CD14-positive monocyte (primary cell): ENCODE data around the gene HNF4A. TPM values are rescaled to one million over a fixed set of nuclear protein-coding genes. Genes with fewer than 3 reads are reported as not detected.

ENCODE experiments used
- DNase-seq, 3 donors: peaks; one replicate each; pipeline ENCODE4 v3.0.0-alpha.2; 2011 to 2022
- H2AFZ ChIP-seq: 2 replicates; pipeline ENCODE4 v1.6.0; 2012; ENCODE audit warnings: mild to moderate bottlenecking, low read depth, low read length, inconsistent platforms; ENCODE audit not compliant: insufficient read depth, poor library complexity, severe bottlenecking
- H3K27ac ChIP-seq, 2 donors: 1 replicate in 1 of 2; 2 replicates in 1 of 2; pipeline ENCODE4 v1.5.1; 2012 to 2013; ENCODE audit warnings: low read length in 2 of 2, control low read depth in 1 of 2, inconsistent platforms in 1 of 2, low read depth in 1 of 2, mild to moderate bottlenecking in 1 of 2
- H3K27me3 ChIP-seq, 2 donors: one replicate each; pipeline versions ENCODE4 v1.6.0 to v1.6.1; 2011 to 2013; ENCODE audit warnings: low read length in 2 of 2; ENCODE audit not compliant: control insufficient read depth in 2 of 2, insufficient read depth in 2 of 2
- H3K36me3 ChIP-seq, 2 donors: replicated peaks in 1 of 2; 1 replicate in 1 of 2; 2 replicates in 1 of 2; pipeline versions ENCODE4 v1.5.1 to v1.6.1; 2012 to 2013; ENCODE audit warnings: low read length in 2 of 2, control low read depth in 1 of 2, inconsistent platforms in 1 of 2, mild to moderate bottlenecking in 1 of 2; ENCODE audit not compliant: insufficient read depth in 2 of 2, control insufficient read depth in 1 of 2
- H3K4me1 ChIP-seq, 2 donors: 1 replicate in 1 of 2; 2 replicates in 1 of 2; pipeline versions ENCODE4 v1.5.1 to v1.6.1; 2012 to 2013; ENCODE audit warnings: low read length in 2 of 2, control low read depth in 1 of 2, inconsistent platforms in 1 of 2, mild to moderate bottlenecking in 1 of 2, moderate library complexity in 1 of 2; ENCODE audit not compliant: insufficient read depth in 2 of 2, control insufficient read depth in 1 of 2
- H3K4me2 ChIP-seq: replicated peaks from 2 replicates; pipeline ENCODE3; 2012; ENCODE audit warnings: low read length, moderate library complexity, mild to moderate bottlenecking; ENCODE audit not compliant: poor library complexity, severe bottlenecking; ENCODE audit errors: extremely low read depth
- H3K4me3 ChIP-seq, 3 experiments: fragments of 200-600 bp in 1 of 3; sonication (generic) in 1 of 3; replicated peaks in 1 of 3; 1 replicate in 2 of 3; 2 replicates in 1 of 3; pipeline ENCODE4 v1.5.1; 2011 to 2013; ENCODE audit warnings: low read length in 3 of 3, mild to moderate bottlenecking in 3 of 3, control low read depth in 2 of 3, low read depth in 2 of 3, inconsistent platforms in 1 of 3, moderate library complexity in 1 of 3
- H3K79me2 ChIP-seq: 2 replicates; pipeline ENCODE4 v1.6.0; 2012; ENCODE audit warnings: mild to moderate bottlenecking, control low read depth, inconsistent platforms, low read length, moderate library complexity; ENCODE audit not compliant: insufficient read depth
- H3K9ac ChIP-seq: 2 replicates; pipeline ENCODE4 v1.6.0; 2017; ENCODE audit warnings: low read length, mild to moderate bottlenecking; ENCODE audit not compliant: insufficient read depth, poor library complexity, severe bottlenecking
- H3K9me3 ChIP-seq, 2 donors: replicated peaks in 1 of 2; 1 replicate in 1 of 2; 2 replicates in 1 of 2; pipeline versions ENCODE4 v1.5.1 to v1.6.1; 2012 to 2013; ENCODE audit warnings: low read length in 2 of 2, control low read depth in 1 of 2; ENCODE audit not compliant: control insufficient read depth in 1 of 2, insufficient read depth in 1 of 2
- H4K20me1 ChIP-seq: 2 replicates; pipeline ENCODE4 v1.6.0; 2012; ENCODE audit warnings: mild to moderate bottlenecking, low read length, control low read depth, moderate library complexity; ENCODE audit not compliant: insufficient read depth
- H3K27ac Mint-ChIP-seq, 7 donors: one replicate each; pipeline ENCODE4 v1.8.0; 2020; ENCODE audit warnings: mild to moderate bottlenecking in 7 of 7, mixed read lengths in 7 of 7, moderate library complexity in 6 of 7, inconsistent platforms in 2 of 7
- H3K27me3 Mint-ChIP-seq, 3 donors: one replicate each; pipeline ENCODE4 v1.8.0; 2021 to 2022; ENCODE audit warnings: low read depth in 3 of 3, mild to moderate bottlenecking in 3 of 3, mixed read lengths in 3 of 3, moderate library complexity in 3 of 3, inconsistent platforms in 1 of 3
- H3K36me3 Mint-ChIP-seq, 2 donors: one replicate each; pipeline ENCODE4 v1.8.0; 2020; ENCODE audit warnings: mixed read lengths in 2 of 2, inconsistent platforms in 1 of 2, mild to moderate bottlenecking in 1 of 2
- H3K4me1 Mint-ChIP-seq: one replicate; pipeline ENCODE4 v1.8.0; 2020; ENCODE audit warnings: mild to moderate bottlenecking, mixed read lengths
- H3K4me3 Mint-ChIP-seq, 2 donors: one replicate each; pipeline ENCODE4 v1.8.0; 2020; ENCODE audit warnings: mild to moderate bottlenecking in 2 of 2, mixed read lengths in 2 of 2, moderate library complexity in 1 of 2
- H3K9me3 Mint-ChIP-seq, 7 donors: one replicate each; pipeline ENCODE4 v1.8.0; 2020 to 2022; ENCODE audit warnings: mixed read lengths in 7 of 7, mild to moderate bottlenecking in 6 of 7, moderate library complexity in 6 of 7, inconsistent platforms in 2 of 7
- CTCF ChIP-seq: fragments of 200-600 bp; IDR thresholded peaks from one replicate; pipeline ENCODE4 v1.8.0; 2022; ENCODE audit warnings: antibody characterized with exemption, mild to moderate bottlenecking
- WGBS: methylation state at CpG from one replicate; pipeline ENCODE4 v1.1.5; 2013; ENCODE audit warnings: missing lambda C conversion rate; ENCODE audit not compliant: insufficient coverage; 5-methylcytosine and 5-hydroxymethylcytosine counted together
- intact Hi-C, 2 donors: fragments of 100-400 bp; cut with micrococcal nuclease; formaldehyde crosslinking; loops; one replicate each; pipeline versions ENCODE4 v1.15.0 to v1.15.1; 2023
- polyA plus RNA-seq, 3 donors: library from polyadenylated mRNA; depleted of rRNA in 1 of 3; unstranded in 2 of 3; stranded (reverse) in 1 of 3; fragments of 300-500 nt in 2 of 3; fragments of >200 nt in 1 of 3; fragmentation: Illumina TruSeq in 2 of 3; gene quantifications; 1 replicate in 2 of 3; 2 replicates in 1 of 3; pipeline ENCODE4 v1.2.3, GENCODE V29; 2012 to 2021

Gene HNF4A
- polyA plus RNA-seq, 3 donors, result not detected

GRCh38 chr20:44335675-44336074 lies 19.8 kb upstream of the HNF4A start:
- Histone ChIP-seq H3K4me1 (no peaks in the 10 kb centered on the region), H2AFZ (no peak overlapping the region), H3K79me2 (no peaks in the 10 kb centered on the region), H3K9me3 (no peaks in the 10 kb centered on the region), H3K9ac (no peak overlapping the region), H3K4me2 (no peak overlapping the region), H3K4me3 (no peak overlapping the region), H3K36me3 (no peaks in the 10 kb centered on the region), H4K20me1 (no peaks in the 10 kb centered on the region), H3K27ac (no peak overlapping the region), H3K27me3 (peaks cover 0 to 2% of the 10 kb centered on the region in 2 donors)
- Mint-ChIP-seq H3K4me1 (no peaks in the 10 kb centered on the region), H3K4me3 (no peak overlapping the region), H3K27ac (no peak overlapping the region), H3K36me3 (no peaks in the 10 kb centered on the region), H3K27me3 (peaks cover 0 to 15% (median 14%) of the 10 kb centered on the region in 3 donors), H3K9me3 (no peaks in the 10 kb centered on the region)
- WGBS, result 88% methylated on average over 1 of the region's 2 CpGs
- DNase-seq, result no peak
- TF ChIP-seq CTCF, result no peak
- intact Hi-C loops, result no loop called here

GRCh38 chr20:44336086-44336485 lies 19.4 kb upstream of the HNF4A start:
- Mint-ChIP-seq H3K4me3 (no peak overlapping the region), H3K27ac (no peak overlapping the region), H3K9me3 (no peaks in the 10 kb centered on the region), H3K4me1 (no peaks in the 10 kb centered on the region), H3K27me3 (peaks cover 0 to 18% (median 15%) of the 10 kb centered on the region in 3 donors), H3K36me3 (no peaks in the 10 kb centered on the region)
- no peak for DNase-seq
- Histone ChIP-seq H4K20me1 (no peaks in the 10 kb centered on the region), H3K27me3 (peaks cover 0 to 2% of the 10 kb centered on the region in 2 donors), H3K36me3 (no peaks in the 10 kb centered on the region), H3K27ac (no peak overlapping the region), H3K79me2 (no peaks in the 10 kb centered on the region), H3K9ac (no peak overlapping the region), H3K4me2 (no peak overlapping the region), H3K4me3 (no peak overlapping the region), H3K9me3 (no peaks in the 10 kb centered on the region), H2AFZ (no peak overlapping the region), H3K4me1 (no peaks in the 10 kb centered on the region)
- 33% methylated on average over 13 of the region's 15 CpGs for WGBS
- TF ChIP-seq CTCF, result no peak
- intact Hi-C loops, result no loop called here
